Activated CD4-positive, alpha-beta T cell treated with anti-CD3 and anti-CD28 coated beads, Interleukin-2, amount 50 U/mL, for 24 hours (primary cell): ENCODE measurements around the gene CDC42EP1.

Experiments
- DNase-seq, 2 donors: peaks; one replicate each; pipeline ENCODE4 v3.0.0-alpha.2; 2020; ENCODE audit warnings: low read depth in 1 of 2, low spot score in 1 of 2

Gene CDC42EP1

GRCh38 chr22:37560608-37561211, 430 bp downstream of the CDC42EP1 start:
- no peak for DNase-seq

- DNase-seq, result peak; percentile 70 to 71
Observed at GRCh38 chr22:37561212-37562048, 1.1 kb downstream of the CDC42EP1 start.

DNA sequence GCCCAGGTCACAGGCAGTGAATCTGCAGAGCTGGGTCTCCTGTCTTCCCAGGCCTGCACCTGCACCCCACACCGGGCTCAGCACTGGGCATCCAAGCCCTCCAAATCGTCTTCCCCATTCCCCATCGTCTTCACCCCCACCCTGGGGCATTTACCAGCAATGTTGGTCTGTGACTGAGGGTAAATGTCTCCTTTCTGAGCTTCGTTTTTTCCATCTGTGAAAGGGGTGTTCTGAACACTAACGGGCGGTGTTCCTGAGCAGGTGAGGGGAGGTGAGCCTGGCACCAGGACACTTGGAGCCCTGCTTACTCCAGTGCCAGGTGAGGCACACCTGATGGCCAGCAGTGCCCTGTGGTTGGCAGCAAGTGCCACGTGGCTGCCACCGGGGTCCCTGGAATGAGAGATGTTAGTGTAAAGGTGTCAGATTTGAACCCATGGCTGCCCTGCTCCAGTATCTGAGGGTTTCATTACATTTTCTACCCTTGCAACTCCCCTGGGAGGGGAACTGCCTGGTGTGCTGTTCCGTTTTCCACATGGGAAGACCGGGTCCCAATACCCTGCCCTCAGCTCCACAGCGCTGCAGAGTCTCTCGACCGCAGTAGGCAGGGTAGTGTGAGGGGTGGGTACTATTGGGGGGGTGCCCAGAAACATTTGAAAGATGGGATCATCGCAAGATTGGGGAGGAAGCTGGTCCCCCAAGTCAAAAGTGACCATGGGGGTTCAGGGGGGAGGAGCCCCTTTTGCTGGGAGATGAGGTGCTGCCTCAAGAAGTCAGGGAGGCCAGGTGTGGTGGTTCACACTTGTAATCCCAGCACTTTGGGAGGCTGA, 2.0 kb downstream of the CDC42EP1 start:
- no peak for DNase-seq

DNA sequence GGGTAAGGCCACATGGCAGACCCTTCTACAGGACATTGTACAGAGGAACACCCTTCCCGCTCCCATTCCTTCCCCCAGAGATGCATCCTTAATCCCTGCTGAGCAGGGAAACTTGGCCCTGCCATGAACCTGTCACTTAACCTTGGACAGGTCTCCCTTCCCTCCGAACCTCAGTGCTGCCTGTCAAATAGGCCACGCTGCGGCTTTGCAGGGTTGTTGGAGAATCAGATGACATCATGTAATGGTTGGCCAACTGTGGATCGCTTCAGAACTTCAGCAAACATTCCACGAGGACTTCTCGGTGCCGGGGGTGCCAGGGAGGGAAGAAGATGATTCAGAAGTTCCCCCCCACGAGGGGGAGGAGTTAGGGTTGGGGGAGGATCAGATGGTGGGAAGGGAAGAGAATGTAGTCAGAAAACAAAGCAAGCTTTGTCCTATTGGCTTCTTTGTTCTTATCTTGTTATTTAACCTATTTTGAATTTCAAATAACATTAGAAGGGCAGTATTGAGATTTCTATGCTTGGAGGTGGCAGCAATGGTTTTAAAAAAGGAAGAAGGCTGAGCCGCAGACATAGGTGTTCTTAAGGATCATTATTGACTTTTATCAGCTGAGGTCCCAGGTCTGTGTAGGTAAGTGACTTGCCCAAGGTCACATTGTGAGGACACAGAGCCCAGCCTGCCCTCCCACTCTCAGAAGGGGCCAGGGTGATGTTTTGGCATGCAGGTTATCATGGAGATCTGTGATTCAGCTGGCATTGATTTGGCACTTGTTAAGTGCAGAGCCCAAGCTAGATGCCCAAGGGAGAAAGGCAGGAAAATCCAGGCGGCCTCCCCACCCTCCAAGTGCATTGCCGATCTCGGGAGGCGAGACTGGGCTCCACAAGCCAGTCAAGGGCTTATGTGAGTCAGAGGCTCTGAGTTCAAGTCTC, 3.1 kb downstream of the CDC42EP1 start:
- DNase-seq, result no peak

GRCh38 chr22:37564111-37564711, 3.9 kb downstream of the CDC42EP1 start:
- DNase-seq, result no peak

GRCh38 chr22:37565830-37566229, 5.5 kb downstream of the CDC42EP1 start:
- no peak for DNase-seq

GRCh38 chr22:37566329-37566837, 6.1 kb downstream of the CDC42EP1 start:
- no peak for DNase-seq

GRCh38 chr22:37566903-37567798, 6.9 kb downstream of the CDC42EP1 start:
- peak; percentile 83 for DNase-seq

GRCh38 chr22:37568012-37568411, 7.7 kb downstream of the CDC42EP1 start:
- no peak for DNase-seq

DNA sequence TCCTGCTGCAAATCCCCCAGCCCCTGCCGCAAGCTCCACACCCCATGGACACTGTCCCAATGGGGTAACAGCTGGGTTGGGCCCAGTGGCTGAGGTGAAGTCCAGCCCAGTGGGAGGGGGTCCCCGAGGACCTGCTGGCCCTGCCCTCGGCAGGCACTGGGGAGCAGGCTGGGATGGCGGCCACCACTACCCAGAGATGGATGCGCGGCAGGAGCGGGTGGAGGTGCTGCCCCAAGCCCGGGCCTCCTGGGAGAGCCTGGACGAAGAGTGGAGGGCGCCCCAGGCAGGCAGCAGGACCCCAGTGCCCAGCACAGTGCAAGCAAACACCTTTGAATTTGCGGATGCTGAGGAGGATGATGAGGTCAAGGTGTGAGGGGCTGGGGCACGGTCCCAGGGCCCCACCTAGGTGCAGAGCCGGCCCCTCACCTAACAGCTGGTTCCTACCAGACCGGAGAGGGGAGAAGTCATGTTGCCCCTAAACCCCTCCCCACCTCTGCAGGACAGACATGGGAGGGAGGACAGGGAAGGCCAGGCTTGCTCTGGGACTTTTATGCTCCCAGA, 8.2 kb downstream of the CDC42EP1 start:
- no peak for DNase-seq

- no peak for DNase-seq
Observed at GRCh38 chr22:37569009-37569920, 9.0 kb downstream of the CDC42EP1 start.

DNA sequence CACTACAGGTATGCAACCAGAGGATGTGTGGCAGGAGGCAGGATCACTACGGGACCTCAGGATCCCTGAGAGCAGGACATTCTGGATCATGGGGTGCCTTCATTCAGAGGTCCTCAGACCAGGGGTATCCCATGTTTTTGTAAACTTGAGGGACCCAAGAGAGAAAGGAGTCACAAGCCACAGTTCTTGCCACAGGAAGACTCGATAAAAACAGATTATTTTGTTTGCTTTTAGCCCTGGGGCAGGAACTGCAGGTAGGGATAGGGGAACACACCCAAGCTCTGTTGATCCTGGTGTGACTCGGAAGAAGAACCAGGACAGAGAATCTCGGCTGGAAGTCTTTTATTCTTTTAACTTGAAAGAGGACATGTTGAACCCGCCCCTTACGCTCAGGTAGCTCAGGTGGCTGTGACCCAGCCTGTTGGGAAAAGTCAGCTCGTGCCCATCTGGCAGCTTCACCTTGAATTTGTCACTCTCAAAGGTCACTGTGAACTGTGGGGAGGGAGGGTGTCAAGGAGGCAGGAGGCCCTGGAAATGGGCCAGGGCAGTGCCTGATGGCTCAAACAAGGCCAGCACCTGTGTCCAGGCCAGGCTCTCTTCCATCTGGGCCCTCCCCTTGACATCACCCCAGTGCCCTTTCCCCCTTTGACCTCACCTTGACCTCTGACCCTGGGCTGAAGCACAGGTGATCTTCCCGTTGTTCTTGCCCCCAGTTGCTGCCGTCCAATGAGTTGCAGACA, 9.8 kb downstream of the CDC42EP1 start:
- no peak for DNase-seq

DNA sequence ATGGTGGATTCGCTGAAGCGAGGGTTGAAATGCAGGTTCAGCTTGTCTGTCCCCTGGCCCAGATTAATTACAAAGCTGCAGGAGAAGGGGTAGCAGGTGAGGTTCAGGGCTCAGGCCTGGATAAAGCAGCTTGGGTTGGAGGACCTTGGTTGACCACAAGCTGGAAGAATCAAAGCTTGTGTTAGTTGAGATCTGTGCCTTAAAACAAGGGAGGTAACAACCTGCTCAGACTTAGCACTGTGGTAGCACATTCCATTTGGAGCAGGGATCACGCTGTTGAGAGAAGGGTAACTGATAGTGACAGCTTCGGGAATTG, 10.3 kb downstream of the CDC42EP1 start:
- DNase-seq, result no peak

- no peak for DNase-seq
Observed at GRCh38 chr22:37571258-37571991, 11.1 kb downstream of the CDC42EP1 start.

- no peak for DNase-seq
Observed at GRCh38 chr22:37571992-37572373, 11.7 kb downstream of the CDC42EP1 start.

DNA sequence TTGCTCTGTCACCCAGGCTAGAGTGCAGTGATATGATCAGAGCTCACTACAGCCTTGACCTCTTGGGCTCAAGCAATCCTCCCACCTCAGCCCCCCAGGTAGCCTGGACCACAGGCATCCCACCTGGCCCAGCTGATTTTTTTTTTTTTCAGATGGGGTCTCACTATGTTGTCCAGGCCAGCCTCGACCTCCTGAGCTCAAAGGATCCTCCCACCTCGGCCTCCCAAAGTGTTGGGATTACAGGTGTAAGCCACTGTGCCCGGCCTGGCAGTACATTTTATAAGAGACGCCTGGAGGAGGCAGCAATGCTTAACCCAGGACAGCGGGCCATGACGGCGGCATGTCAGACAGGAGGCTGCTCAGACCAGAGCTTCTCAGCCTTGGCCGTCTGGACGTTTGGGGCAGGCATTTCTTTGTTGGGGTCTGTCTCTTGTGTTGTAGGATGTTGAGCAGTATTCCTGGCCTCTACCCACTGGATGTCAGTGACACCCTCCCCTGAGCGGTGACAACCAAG, 15.3 kb downstream of the CDC42EP1 start:
- DNase-seq, result no peak
